ENCODE measurements around the gene GLIS1. TPM values are rescaled to one million over a fixed set of nuclear protein-coding genes. Genes with fewer than 3 reads are reported as not detected.

The GLIS1 gene
- total RNA-seq, 1 experiment from 2014 or later, result 1.7 TPM

DNA sequence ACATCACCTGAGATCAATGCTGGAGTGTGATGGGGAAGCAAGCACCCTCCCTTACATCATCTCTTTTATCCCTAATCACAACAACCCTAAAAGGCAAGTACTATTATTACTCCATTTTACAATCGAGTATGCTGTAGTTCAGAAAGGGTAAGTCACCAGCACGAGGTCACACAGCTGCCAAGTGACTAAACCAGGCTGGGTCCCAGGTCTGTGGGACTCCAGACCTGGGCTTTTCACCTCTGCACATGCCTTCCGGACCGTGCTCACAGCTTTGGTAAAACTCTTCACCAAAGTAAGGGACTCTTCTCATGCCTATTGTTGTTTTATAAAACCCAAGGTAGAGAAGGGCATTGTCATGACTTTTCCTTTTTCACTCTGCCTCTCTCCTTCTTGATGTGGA lies 148.9 kb downstream of the GLIS1 start:
- no TSS peak for BruUV-seq (replicated peaks)
- ChIA-PET CTCF (no interaction called here), POLR2A (ENCODE audit: unreplicated experiment) (no interaction called here)
- no peaks in the 10 kb centered on the region for H3K9me2 ChIP-seq (replicated peaks; ENCODE audit: low read length)
- H2AFZ ChIP-seq (ENCODE audit: low read length), result no peak overlapping the region
- no peak overlapping the region for H3K4me2 ChIP-seq (ENCODE audit: low read length)
- TF ChIP-seq, protein P1, sequence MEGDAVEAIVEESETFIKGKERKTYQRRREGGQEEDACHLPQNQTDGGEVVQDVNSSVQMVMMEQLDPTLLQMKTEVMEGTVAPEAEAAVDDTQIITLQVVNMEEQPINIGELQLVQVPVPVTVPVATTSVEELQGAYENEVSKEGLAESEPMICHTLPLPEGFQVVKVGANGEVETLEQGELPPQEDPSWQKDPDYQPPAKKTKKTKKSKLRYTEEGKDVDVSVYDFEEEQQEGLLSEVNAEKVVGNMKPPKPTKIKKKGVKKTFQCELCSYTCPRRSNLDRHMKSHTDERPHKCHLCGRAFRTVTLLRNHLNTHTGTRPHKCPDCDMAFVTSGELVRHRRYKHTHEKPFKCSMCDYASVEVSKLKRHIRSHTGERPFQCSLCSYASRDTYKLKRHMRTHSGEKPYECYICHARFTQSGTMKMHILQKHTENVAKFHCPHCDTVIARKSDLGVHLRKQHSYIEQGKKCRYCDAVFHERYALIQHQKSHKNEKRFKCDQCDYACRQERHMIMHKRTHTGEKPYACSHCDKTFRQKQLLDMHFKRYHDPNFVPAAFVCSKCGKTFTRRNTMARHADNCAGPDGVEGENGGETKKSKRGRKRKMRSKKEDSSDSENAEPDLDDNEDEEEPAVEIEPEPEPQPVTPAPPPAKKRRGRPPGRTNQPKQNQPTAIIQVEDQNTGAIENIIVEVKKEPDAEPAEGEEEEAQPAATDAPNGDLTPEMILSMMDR (conservative IDR thresholded peaks at IDR 0.05; ENCODE audit: low read depth, low read length), result no peak
- TF ChIP-seq EZH2phosphoT487 (IDR thresholded peaks at IDR 0.05; ENCODE audit: borderline replicate concordance, low read length) (no peak), EZH2 (IDR thresholded peaks at IDR 0.05; ENCODE audit: low read length, unreplicated experiment) (no peak)
- no peak overlapping the region for H3K4me3 ChIP-seq (ENCODE audit: low read length)
- ATAC-seq (no peak), DNase-seq (no peak)
- no peak overlapping the region for H3K9ac ChIP-seq (ENCODE audit: low read length)
- H3K27ac ChIP-seq (ENCODE audit: low read length), result no peak overlapping the region
- peaks cover 4% of the 10 kb centered on the region; the same call in 1 of the 2 replicates for H3K4me1 ChIP-seq (ENCODE audit: insufficient read depth, low read length)
- no peaks in the 10 kb centered on the region for H3F3A ChIP-seq (ENCODE audit: low read length, unreplicated experiment)
- intact Hi-C loops (cut with micrococcal nuclease), result loop anchor here (10.0 kb wide), 1 partner anchor 145 kb away; the partner anchor contains the start of gene GLIS1
- H3K9me3 ChIP-seq (ENCODE audit: low read length), result no peaks in the 10 kb centered on the region
- no peaks in the 10 kb centered on the region for H3K79me2 ChIP-seq (ENCODE audit: low read length)
- no peaks in the 10 kb centered on the region for H4K20me1 ChIP-seq (ENCODE audit: low read length)
- H3K36me3 ChIP-seq (ENCODE audit: low read depth, low read length), result no peaks in the 10 kb centered on the region
- H3K27me3 ChIP-seq (ENCODE audit: low read length), result no peaks in the 10 kb centered on the region

- Histone ChIP-seq H4K20me1 (ENCODE audit: low read length) (no peaks in the 10 kb centered on the region), H2AFZ (ENCODE audit: low read length) (no peak overlapping the region), H3K27me3 (ENCODE audit: low read length) (no peaks in the 10 kb centered on the region), H3K27ac (ENCODE audit: low read length) (no peak overlapping the region), H3K9ac (ENCODE audit: low read length) (no peak overlapping the region), H3K9me2 (replicated peaks; ENCODE audit: low read length) (no peaks in the 10 kb centered on the region), H3K4me1 (ENCODE audit: insufficient read depth, low read length) (peaks cover 4% of the 10 kb centered on the region; the same call in 1 of the 2 replicates), H3K9me3 (ENCODE audit: low read length) (no peaks in the 10 kb centered on the region), H3K4me2 (ENCODE audit: low read length) (no peak overlapping the region), H3K4me3 (ENCODE audit: low read length) (no peak overlapping the region), H3F3A (ENCODE audit: low read length, unreplicated experiment) (no peaks in the 10 kb centered on the region), H3K36me3 (ENCODE audit: low read depth, low read length) (no peaks in the 10 kb centered on the region), H3K79me2 (ENCODE audit: low read length) (no peaks in the 10 kb centered on the region)
- DNase-seq, result no peak
- intact Hi-C loops (cut with micrococcal nuclease), result no loop called here
- ChIA-PET CTCF (interaction anchor here (0.5 kb wide), 1 partner anchor 311 kb away, joined by 4 read pairs; no protein-coding TSS in a partner anchor), POLR2A (ENCODE audit: unreplicated experiment) (no interaction called here)
- no TSS peak for BruUV-seq (replicated peaks)
- ATAC-seq, result no peak
- TF ChIP-seq EZH2phosphoT487 (IDR thresholded peaks at IDR 0.05; ENCODE audit: borderline replicate concordance, low read length), result no peak
- TF ChIP-seq, protein P1 (conservative IDR thresholded peaks at IDR 0.05; ENCODE audit: low read depth, low read length), result no peak
- no peak for TF ChIP-seq EZH2 (IDR thresholded peaks at IDR 0.05; ENCODE audit: low read length, unreplicated experiment)
Observed at GRCh38 chr1:53589043-53589887, 149.7 kb downstream of the GLIS1 start.
